22Rv1 (cell line): ENCODE results near the gene GNPDA1.

Experiments
- CTCF ChIP-seq: fragments of 450-650 bp; IDR thresholded peaks from 2 replicates; pipeline ENCODE4 v1.5.1; 2017; ENCODE audit warnings: mild to moderate bottlenecking
- ZFX ChIP-seq: fragments of 450-650 bp; IDR thresholded peaks from 2 replicates; pipeline ENCODE4 v1.6.1; 2017; ENCODE audit warnings: antibody characterized with exemption, borderline replicate concordance

DNA sequence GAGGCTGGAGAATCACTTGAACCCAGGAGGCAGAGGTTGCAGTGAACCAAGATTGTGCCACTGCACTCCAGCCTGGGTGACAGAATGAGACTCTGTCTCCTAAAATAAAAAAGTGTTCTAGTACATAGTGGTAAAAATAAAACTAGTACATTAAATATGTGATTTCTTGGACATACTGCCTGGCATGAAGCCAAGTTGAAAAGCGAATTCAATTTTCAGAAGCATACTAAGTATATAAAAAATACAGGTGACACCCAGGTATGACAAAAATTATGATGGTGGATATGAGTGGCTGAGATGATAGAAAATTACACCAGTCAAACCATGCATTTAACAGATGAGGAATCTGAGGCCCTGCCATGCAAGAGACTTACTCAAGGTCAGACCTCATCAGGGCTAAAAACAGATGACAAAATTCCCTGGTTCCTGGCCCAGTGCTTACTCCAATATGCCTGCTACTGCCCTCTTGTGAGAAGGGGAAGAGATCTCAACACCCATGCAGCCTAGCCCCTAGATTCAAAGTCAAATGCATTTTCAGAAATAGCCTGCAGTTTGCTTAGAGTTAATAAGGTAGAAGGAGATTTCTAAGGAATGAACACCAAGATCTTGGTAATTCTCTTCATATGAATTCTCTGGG, 46.6 kb upstream of the GNPDA1 start:
- TF ChIP-seq CTCF (no peak), ZFX (no peak)
